Activated CD8-positive, alpha-beta T cell treated with anti-CD3 and anti-CD28 coated beads, Interleukin-2, amount 10 ng/mL, durations not matched to agents 7 days and 5 days (primary cell): Measurements from ENCODE around the gene USP17L27. TPM values are rescaled to one million over a fixed set of nuclear protein-coding genes. Genes with fewer than 3 reads are reported as not detected.
A peak's percentile ranks its signal among the peaks of the same experiment; 100 is the strongest.
"Not testable (repeated sequence)": the region's sequence is repeated elsewhere in the genome, so short reads cannot be mapped to it uniquely, and the experiment has no call there.

Experiments used
- ATAC-seq: fragments of 150-1000 bp; cut with Tn5 transposase; one replicate; pipeline ENCODE4 v1.10.0; 2021; ENCODE audit warnings: moderate library complexity
- CTCF ChIA-PET: fragments of 350-600 bp; sonication (Branson Sonifier 250); formaldehyde crosslinking; loops from one replicate; lab custom pipeline; 2021; ENCODE audit warnings: antibody characterized with exemption; lab: Charles Lee
- POLR2A ChIA-PET: fragments of 350-600 bp; sonication (Branson Sonifier 250); formaldehyde crosslinking; loops from one replicate; lab custom pipeline; 2021; ENCODE audit warnings: antibody characterized with exemption; lab: Charles Lee
- DNase-seq: peaks from one replicate; pipeline ENCODE4 v3.0.0-alpha.2; 2020
- H3K27ac Mint-ChIP-seq: one replicate; pipeline ENCODE4 v1.8.0; 2021; ENCODE audit warnings: mild to moderate bottlenecking, mixed read lengths
- H3K27me3 Mint-ChIP-seq: one replicate; pipeline ENCODE4 v1.8.0; 2021; ENCODE audit warnings: low read depth, mixed read lengths
- H3K36me3 Mint-ChIP-seq: one replicate; pipeline ENCODE4 v1.8.0; 2021; ENCODE audit warnings: low read depth, mixed read lengths
- H3K4me1 Mint-ChIP-seq: one replicate; pipeline ENCODE4 v1.8.0; 2021; ENCODE audit warnings: low read depth, mixed read lengths
- H3K4me3 Mint-ChIP-seq: one replicate; pipeline ENCODE4 v1.8.0; 2021; ENCODE audit warnings: mild to moderate bottlenecking, mixed read lengths
- H3K9me3 Mint-ChIP-seq: one replicate; pipeline ENCODE4 v1.8.0; 2022; ENCODE audit warnings: mixed read lengths; ENCODE audit not compliant: insufficient read depth
- total RNA-seq, 2 experiments: library from RNA; stranded (reverse); gene quantifications; one replicate each; pipeline ENCODE4 v1.2.3, GENCODE V29; 2021

The USP17L27 gene
- total RNA-seq, 2 experiments from 2014 or later: not detected

DNA sequence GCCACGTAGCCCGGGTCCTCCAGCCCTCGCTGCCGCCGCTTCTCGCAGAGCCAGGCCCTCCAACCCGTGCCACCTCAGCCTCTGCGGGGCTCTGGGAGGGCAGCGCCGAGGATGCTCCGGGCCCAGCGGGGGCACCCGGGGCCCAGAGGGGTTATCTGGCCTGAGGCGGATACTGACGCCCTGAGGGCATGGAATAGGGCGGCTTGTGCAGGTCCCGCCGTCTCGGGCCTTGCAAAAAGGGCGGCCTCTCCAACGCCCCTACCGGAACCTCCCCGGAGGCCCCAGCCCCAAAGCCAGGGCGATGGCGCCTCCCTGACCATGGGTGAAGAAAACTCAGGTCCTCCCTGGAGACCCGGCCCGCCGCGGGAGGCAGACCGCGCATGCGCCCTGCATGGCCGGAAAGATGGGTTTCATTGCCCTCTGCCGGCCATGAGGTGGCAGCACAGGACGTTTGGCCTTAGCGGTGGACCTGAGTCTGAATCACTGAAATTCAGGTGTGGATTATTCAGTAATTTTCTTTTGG lies 37.1 kb downstream of the USP17L27 start:
- POLR2A ChIA-PET, H3K4me1 Mint-ChIP-seq, H3K27ac Mint-ChIP-seq, H3K9me3 Mint-ChIP-seq, CTCF ChIA-PET, H3K27me3 Mint-ChIP-seq, H3K36me3 Mint-ChIP-seq: not testable (repeated sequence)
- H3K4me3 Mint-ChIP-seq: peak overlapping the region; percentile 67
- DNase-seq (peak; percentile 73), ATAC-seq (peak; percentile 70)

DNA sequence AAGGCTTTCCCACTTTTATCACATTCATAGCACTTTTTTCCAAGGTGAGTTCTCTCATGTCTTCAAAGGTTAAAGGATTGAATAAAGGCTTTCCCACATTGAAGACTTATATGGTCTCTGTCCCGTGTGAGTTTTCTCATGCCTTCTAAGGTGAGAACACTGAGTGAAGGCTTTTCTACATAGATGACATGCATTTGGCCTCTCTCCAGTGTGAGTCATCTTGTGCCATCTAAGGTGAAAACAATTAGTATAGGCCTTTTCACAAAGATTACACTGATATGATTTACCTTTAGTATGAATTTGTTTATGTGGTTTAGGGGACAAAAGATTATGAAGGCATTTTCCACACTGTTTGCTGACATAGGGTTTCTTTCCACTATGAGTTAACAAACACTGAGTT lies 40.2 kb downstream of the USP17L27 start:
- Mint-ChIP-seq H3K4me1 (peaks cover 2% of the 10 kb centered on the region), H3K9me3 (no peaks in the 10 kb centered on the region), H3K27ac (no peak overlapping the region), H3K4me3 (no peak overlapping the region), H3K27me3 (peaks cover 4% of the 10 kb centered on the region), H3K36me3 (no peaks in the 10 kb centered on the region)
- no peak for DNase-seq
- CTCF ChIA-PET: no interaction called here
- ATAC-seq: no peak
- POLR2A ChIA-PET: no interaction called here

DNA sequence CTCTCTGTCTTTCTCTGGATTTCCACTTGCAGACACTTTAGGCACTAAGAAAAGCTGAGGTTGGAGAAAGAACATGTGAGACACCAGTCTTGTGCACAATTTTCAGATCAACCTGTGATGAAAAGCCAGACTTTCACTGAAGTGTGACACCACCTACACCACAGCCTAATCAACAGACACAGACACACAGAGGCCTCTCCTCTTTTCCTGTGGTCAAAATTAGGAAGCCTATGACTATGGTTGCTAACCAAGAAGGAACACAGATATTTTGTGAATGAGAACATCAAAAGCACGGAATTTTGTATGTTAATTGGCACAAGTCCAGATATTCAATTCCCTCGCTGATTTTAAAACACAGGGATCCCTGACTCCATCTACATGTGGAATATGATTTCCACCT lies 45.1 kb downstream of the USP17L27 start:
- H3K9me3 Mint-ChIP-seq, POLR2A ChIA-PET, ATAC-seq, CTCF ChIA-PET, H3K27ac Mint-ChIP-seq, H3K27me3 Mint-ChIP-seq, DNase-seq, H3K36me3 Mint-ChIP-seq, H3K4me3 Mint-ChIP-seq, H3K4me1 Mint-ChIP-seq: not testable (repeated sequence)

Other genes starting within 250 kb of the USP17L27 start
- not detected for gene FAM90A26, start 173.7 kb upstream of the USP17L27 start, total RNA-seq
- gene USP17L10, start 133.5 kb upstream of the USP17L27 start, total RNA-seq: not detected
- gene USP17L11, start 128.7 kb upstream of the USP17L27 start, total RNA-seq: not detected
- not detected for gene USP17L12, start 124.0 kb upstream of the USP17L27 start, total RNA-seq
- gene USP17L13, start 119.3 kb upstream of the USP17L27 start, total RNA-seq: not detected
- not detected for gene USP17L15, start 109.8 kb upstream of the USP17L27 start, total RNA-seq
- gene USP17L17, start 100.3 kb upstream of the USP17L27 start, total RNA-seq: not detected
- not detected for gene USP17L18, start 95.5 kb upstream of the USP17L27 start, total RNA-seq
- gene USP17L19, start 90.8 kb upstream of the USP17L27 start, total RNA-seq: not detected
- not detected for gene USP17L20, start 86.0 kb upstream of the USP17L27 start, total RNA-seq
- gene USP17L21, start 81.3 kb upstream of the USP17L27 start, total RNA-seq: not detected
- gene USP17L22, start 76.5 kb upstream of the USP17L27 start, total RNA-seq: not detected
- not detected for gene USP17L24, start 19.0 kb upstream of the USP17L27 start, total RNA-seq
- not detected for gene USP17L25, start 14.2 kb upstream of the USP17L27 start, total RNA-seq
- gene USP17L26, start 9.5 kb upstream of the USP17L27 start, total RNA-seq: not detected
- not detected for gene USP17L5, start 4.7 kb upstream of the USP17L27 start, total RNA-seq
- gene USP17L28, start 4.7 kb downstream of the USP17L27 start, total RNA-seq: not detected
- not detected for gene USP17L29, start 9.5 kb downstream of the USP17L27 start, total RNA-seq
- not detected for gene USP17L30, start 19.0 kb downstream of the USP17L27 start, total RNA-seq
- not detected for gene DEFB131A, start 100.3 kb downstream of the USP17L27 start, total RNA-seq